Memory B cell (primary cell): ENCODE data around the gene AMOTL2.
A peak's percentile ranks its signal among the peaks of the same experiment; 100 is the strongest.

ENCODE experiments used
- ATAC-seq: fragments of 150-1000 bp; cut with Tn5 transposase; 2 replicates; pipeline ENCODE4 v1.10.0; 2021; ENCODE audit warnings: low read depth, mild to moderate bottlenecking, moderate library complexity
- DNase-seq, 2 donors: peaks; one replicate each; pipeline ENCODE4 v3.0.0; 2022; ENCODE audit warnings: low spot score in 2 of 2
- H3K27ac Mint-ChIP-seq: one replicate; pipeline ENCODE4 v1.8.0; 2022; ENCODE audit warnings: mild to moderate bottlenecking, moderate library complexity, mixed read lengths
- H3K27me3 Mint-ChIP-seq: one replicate; pipeline ENCODE4 v1.8.0; 2022; ENCODE audit warnings: mixed read lengths
- H3K36me3 Mint-ChIP-seq: one replicate; pipeline ENCODE4 v1.8.0; 2022; ENCODE audit warnings: mild to moderate bottlenecking, mixed read lengths
- H3K4me1 Mint-ChIP-seq: one replicate; pipeline ENCODE4 v1.8.0; 2022; ENCODE audit warnings: mixed read lengths
- H3K4me3 Mint-ChIP-seq: one replicate; pipeline ENCODE4 v1.8.0; 2022; ENCODE audit warnings: mild to moderate bottlenecking, moderate library complexity, mixed read lengths
- H3K9me3 Mint-ChIP-seq: one replicate; pipeline ENCODE4 v1.8.0; 2022; ENCODE audit warnings: mixed read lengths

Gene AMOTL2

DNA sequence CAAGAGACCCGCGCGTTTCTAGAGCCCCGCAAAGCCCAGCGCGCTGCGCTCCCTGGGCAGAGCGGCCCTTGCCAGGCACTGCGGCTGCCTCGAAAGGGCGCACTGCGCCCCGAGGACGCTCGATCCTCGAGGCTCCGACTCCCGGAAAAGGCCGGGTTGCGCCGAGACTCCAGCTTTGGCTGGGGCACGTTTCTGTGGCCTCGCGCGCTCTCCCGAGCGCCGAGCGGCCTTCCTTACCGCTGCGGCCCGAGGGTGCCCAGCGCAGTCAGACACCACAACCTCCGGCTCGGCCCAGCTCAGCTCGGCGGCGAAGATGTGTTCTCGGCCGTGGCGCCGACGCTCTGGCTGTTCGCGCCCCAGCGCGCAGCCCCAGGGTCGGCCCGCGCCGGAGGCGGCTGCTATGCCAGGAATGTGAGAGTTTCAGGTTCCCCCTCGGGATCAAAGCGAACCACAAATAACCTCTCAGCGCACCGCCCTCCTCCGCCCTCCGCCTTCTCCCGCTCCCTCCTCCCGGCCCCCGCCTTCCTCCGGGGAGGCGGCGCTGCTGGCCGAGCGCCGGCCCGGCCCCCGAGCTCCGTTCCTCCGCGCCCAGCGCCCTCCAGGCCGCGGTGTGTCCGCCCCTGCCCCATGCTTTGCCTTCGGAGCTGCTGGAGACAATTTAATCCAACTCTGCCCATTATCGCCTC is at the start of gene AMOTL2:
AMOTL2 (minus strand) TSS at position 343 of the 686 bp plus-strand sequence. CDS start 3,014 bp downstream, outside the sequence.
- H3K9me3 Mint-ChIP-seq, result no peaks in the 10 kb centered on the region
- ATAC-seq (no peak), DNase-seq (no peak)
- no peaks in the 10 kb centered on the region for H3K36me3 Mint-ChIP-seq
- H3K27me3 Mint-ChIP-seq, result peaks cover 31% of the 10 kb centered on the region
- peaks cover 9% of the 10 kb centered on the region for H3K4me1 Mint-ChIP-seq
- H3K4me3 Mint-ChIP-seq, result peak within 1 kb of the TSS; percentile 58
- no peak within 1 kb of the TSS for H3K27ac Mint-ChIP-seq

DNA sequence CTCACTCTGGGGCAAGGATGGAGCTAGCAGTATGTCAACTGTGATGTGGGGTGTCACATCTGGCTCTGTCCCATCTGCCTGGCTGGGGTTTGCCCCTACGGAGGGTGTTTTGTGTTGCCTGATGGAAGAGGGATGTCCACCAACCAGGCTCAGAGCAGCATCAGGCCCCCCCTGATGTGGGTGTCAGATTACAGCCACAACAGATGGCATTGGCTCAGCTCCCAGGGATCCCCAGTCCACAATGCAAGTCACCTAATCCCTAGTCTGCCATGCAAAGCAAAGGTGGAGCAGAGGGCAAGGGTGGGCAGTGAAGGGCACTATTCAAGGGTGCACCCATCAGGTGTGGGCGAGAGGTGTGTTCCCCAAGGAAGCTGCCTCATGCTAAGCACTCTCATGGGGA is 48.9 kb upstream of the AMOTL2 start:
- peaks cover 4% of the 10 kb centered on the region for H3K27me3 Mint-ChIP-seq
- H3K9me3 Mint-ChIP-seq, result no peaks in the 10 kb centered on the region
- H3K4me3 Mint-ChIP-seq, result no peak overlapping the region
- no peaks in the 10 kb centered on the region for H3K36me3 Mint-ChIP-seq
- DNase-seq (no peak), ATAC-seq (no peak)
- H3K4me1 Mint-ChIP-seq, result no peaks in the 10 kb centered on the region
- H3K27ac Mint-ChIP-seq, result no peak overlapping the region

- Mint-ChIP-seq H3K4me1 (no peaks in the 10 kb centered on the region), H3K27ac (no peak overlapping the region), H3K27me3 (peaks cover 1% of the 10 kb centered on the region), H3K9me3 (no peaks in the 10 kb centered on the region), H3K4me3 (no peak overlapping the region), H3K36me3 (no peaks in the 10 kb centered on the region)
- no peak for ATAC-seq
- DNase-seq, result no peak
These were observed 45.7 kb upstream of the AMOTL2 start for GRCh38 chr3:134419960-134420321.

DNA sequence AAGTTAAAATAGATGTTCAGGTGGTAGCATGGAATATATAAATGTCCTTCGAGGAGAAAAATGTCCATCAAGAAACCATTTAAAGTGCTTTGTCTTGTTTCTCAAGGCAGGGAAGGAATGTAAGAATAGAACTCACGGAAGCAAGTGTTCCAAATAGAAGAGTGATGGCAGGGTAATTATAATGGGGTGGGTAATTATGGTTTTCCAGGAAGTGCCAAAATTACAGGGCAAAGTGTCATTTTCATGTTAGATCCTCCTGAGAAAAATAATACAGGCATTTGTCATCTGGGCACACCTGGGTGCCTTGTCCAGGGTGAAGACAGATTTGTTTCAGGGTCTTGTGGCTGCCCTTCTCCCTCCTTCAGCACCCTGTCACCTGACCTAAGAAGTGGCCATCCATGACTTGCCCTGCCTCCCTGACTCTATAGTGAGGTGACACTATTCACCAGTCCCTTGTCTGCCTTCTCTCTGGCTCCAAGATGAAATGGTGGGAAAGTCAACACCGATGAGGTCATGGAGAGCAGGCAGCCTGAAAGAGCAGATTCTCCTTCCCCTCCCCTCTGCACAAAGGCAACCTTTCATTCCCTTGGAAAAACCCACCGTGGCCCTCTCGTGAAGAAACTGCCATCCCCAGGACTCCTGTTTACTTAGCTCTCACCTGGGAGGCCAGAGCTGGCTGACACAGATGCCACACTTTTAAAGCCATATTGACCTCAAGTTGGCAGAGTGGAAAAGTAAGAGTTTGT is 45.1 kb upstream of the AMOTL2 start:
- Mint-ChIP-seq H3K4me3 (no peak overlapping the region), H3K4me1 (no peaks in the 10 kb centered on the region), H3K9me3 (no peaks in the 10 kb centered on the region), H3K27me3 (peaks cover 1% of the 10 kb centered on the region), H3K36me3 (no peaks in the 10 kb centered on the region), H3K27ac (no peak overlapping the region)
- DNase-seq (no peak), ATAC-seq (no peak)

- Mint-ChIP-seq H3K4me3 (no peak overlapping the region), H3K4me1 (no peaks in the 10 kb centered on the region), H3K27ac (no peak overlapping the region), H3K9me3 (no peaks in the 10 kb centered on the region), H3K36me3 (no peaks in the 10 kb centered on the region), H3K27me3 (peaks cover 14% of the 10 kb centered on the region)
- ATAC-seq, result no peak
- no peak for DNase-seq
These were observed 34.8 kb upstream of the AMOTL2 start for GRCh38 chr3:134409041-134409440.

- DNase-seq (no peak), ATAC-seq (no peak)
- Mint-ChIP-seq H3K4me3 (no peak overlapping the region), H3K9me3 (peaks cover 5% of the 10 kb centered on the region), H3K4me1 (no peaks in the 10 kb centered on the region), H3K27ac (no peak overlapping the region), H3K27me3 (peaks cover 22% of the 10 kb centered on the region), H3K36me3 (peaks cover under 1% of the 10 kb centered on the region)
These were observed 33.0 kb upstream of the AMOTL2 start for GRCh38 chr3:134407239-134407625.

- no peak for ATAC-seq
- no peak for DNase-seq
- Mint-ChIP-seq H3K27me3 (peaks cover 24% of the 10 kb centered on the region), H3K36me3 (peaks cover 3% of the 10 kb centered on the region), H3K27ac (no peak overlapping the region), H3K4me3 (no peak overlapping the region), H3K9me3 (peaks cover 7% of the 10 kb centered on the region), H3K4me1 (no peaks in the 10 kb centered on the region)
These were observed 32.3 kb upstream of the AMOTL2 start for GRCh38 chr3:134406331-134407238.

- H3K4me1 Mint-ChIP-seq, result no peaks in the 10 kb centered on the region
- peaks cover 4% of the 10 kb centered on the region for H3K36me3 Mint-ChIP-seq
- peaks cover 10% of the 10 kb centered on the region for H3K9me3 Mint-ChIP-seq
- no peak overlapping the region for H3K4me3 Mint-ChIP-seq
- DNase-seq (no peak), ATAC-seq (no peak)
- no peak overlapping the region for H3K27ac Mint-ChIP-seq
- peaks cover 22% of the 10 kb centered on the region for H3K27me3 Mint-ChIP-seq
These were observed 30.2 kb upstream of the AMOTL2 start for GRCh38 chr3:134404366-134404885.

DNA sequence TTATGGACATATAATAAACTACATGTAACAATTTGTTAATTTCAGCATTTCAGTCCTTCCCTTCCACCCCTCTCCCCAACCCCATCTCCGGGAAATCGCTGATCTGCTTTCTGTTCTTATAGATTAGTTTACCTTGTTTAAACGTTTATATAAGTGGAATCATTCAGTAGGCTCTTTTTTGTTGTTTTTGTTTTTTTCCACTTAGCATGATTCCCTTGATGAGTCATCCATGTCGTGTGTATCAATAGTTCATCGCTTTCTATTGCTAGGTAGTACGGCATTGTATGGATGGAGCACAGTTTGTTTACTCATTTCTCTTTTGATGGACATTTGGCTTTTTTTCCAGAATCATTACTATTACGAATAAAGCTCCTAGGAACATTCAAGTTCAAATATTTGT is 23.5 kb upstream of the AMOTL2 start:
- H3K4me3 Mint-ChIP-seq, result no peak overlapping the region
- H3K27ac Mint-ChIP-seq, result no peak overlapping the region
- H3K9me3 Mint-ChIP-seq, result peaks cover 10% of the 10 kb centered on the region
- peaks cover 22% of the 10 kb centered on the region for H3K27me3 Mint-ChIP-seq
- no peaks in the 10 kb centered on the region for H3K4me1 Mint-ChIP-seq
- no peak for DNase-seq
- ATAC-seq, result no peak
- H3K36me3 Mint-ChIP-seq, result peaks cover 4% of the 10 kb centered on the region

DNA sequence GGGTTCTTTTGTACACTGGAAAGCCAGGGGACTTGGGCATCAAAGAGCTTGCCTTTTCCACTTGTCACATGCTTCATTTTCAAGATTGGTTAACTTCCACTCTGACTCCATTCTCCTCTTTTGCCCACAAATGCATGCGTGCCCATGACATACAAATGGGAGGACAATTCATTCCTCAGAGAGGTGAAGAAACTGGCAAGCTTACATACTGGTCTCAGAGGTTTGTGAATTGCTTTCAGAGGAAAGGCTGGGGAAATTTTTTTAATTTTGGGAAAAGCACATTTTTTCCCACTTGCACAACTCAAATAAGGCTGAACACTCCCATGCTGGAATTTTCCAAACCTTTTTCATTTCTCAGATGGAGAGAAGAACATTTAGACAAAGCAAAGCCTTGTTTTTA is 20.9 kb upstream of the AMOTL2 start:
- Mint-ChIP-seq H3K36me3 (no peaks in the 10 kb centered on the region), H3K27me3 (peaks cover 21% of the 10 kb centered on the region), H3K9me3 (peaks cover 3% of the 10 kb centered on the region), H3K27ac (no peak overlapping the region), H3K4me1 (no peaks in the 10 kb centered on the region), H3K4me3 (no peak overlapping the region)
- no peak for DNase-seq
- no peak for ATAC-seq

DNA sequence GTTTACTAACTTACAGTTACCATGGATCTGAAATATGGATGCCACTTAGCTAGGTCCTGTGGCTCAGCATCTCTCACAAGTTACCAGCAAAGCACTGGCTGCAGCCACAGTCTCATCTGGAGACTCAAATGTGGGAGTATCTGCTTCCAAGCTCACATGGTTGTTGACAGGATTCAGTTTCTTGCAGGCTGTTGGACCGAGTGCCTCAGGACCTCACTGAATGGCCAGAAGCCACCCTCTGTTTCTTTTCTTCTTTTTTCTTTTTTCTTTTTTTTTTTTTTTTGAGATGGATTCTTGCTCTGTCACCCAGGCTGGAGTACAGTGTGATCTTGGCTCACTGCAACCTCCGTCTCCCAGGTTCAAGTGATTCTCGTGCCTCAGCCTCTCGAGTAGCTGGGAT is 20.1 kb upstream of the AMOTL2 start:
- Mint-ChIP-seq H3K9me3 (peaks cover 4% of the 10 kb centered on the region), H3K4me3 (no peak overlapping the region), H3K36me3 (no peaks in the 10 kb centered on the region), H3K4me1 (no peaks in the 10 kb centered on the region), H3K27ac (no peak overlapping the region), H3K27me3 (peaks cover 21% of the 10 kb centered on the region)
- DNase-seq (no peak), ATAC-seq (no peak)

GRCh38 chr3:134393074-134393473 is 18.8 kb upstream of the AMOTL2 start:
- H3K4me1 Mint-ChIP-seq, result no peaks in the 10 kb centered on the region
- H3K27ac Mint-ChIP-seq, result no peak overlapping the region
- DNase-seq (no peak), ATAC-seq (no peak)
- peaks cover 3% of the 10 kb centered on the region for H3K9me3 Mint-ChIP-seq
- peaks cover 22% of the 10 kb centered on the region for H3K27me3 Mint-ChIP-seq
- no peaks in the 10 kb centered on the region for H3K36me3 Mint-ChIP-seq
- no peak overlapping the region for H3K4me3 Mint-ChIP-seq

GRCh38 chr3:134392336-134392983 is 18.2 kb upstream of the AMOTL2 start:
- Mint-ChIP-seq H3K36me3 (no peaks in the 10 kb centered on the region), H3K27ac (no peak overlapping the region), H3K27me3 (peaks cover 22% of the 10 kb centered on the region), H3K4me3 (no peak overlapping the region), H3K9me3 (peaks cover 3% of the 10 kb centered on the region), H3K4me1 (no peaks in the 10 kb centered on the region)
- ATAC-seq (no peak), DNase-seq (no peak)
